Osteocyte (in vitro differentiated cells): Measurements from ENCODE around the gene SPEG. TPM values are rescaled to one million over a fixed set of nuclear protein-coding genes. Genes with fewer than 3 reads are reported as not detected.

ENCODE experiments used
- DNase-seq: peaks from one replicate; pipeline ENCODE4 v3.0.0; 2021; ENCODE audit warnings: mixed read lengths; ENCODE audit not compliant: unreplicated experiment; ENCODE audit errors: extremely low spot score
- H3K27ac Mint-ChIP-seq: one replicate; pipeline ENCODE4 v1.8.0; 2021; ENCODE audit warnings: mild to moderate bottlenecking, mixed read lengths; ENCODE audit not compliant: unreplicated experiment
- H3K27me3 Mint-ChIP-seq: one replicate; pipeline ENCODE4 v1.8.0; 2021; ENCODE audit warnings: mixed read lengths; ENCODE audit not compliant: unreplicated experiment
- H3K36me3 Mint-ChIP-seq: one replicate; pipeline ENCODE4 v1.8.0; 2021; ENCODE audit warnings: mixed read lengths; ENCODE audit not compliant: unreplicated experiment
- H3K4me1 Mint-ChIP-seq: one replicate; pipeline ENCODE4 v1.8.0; 2021; ENCODE audit warnings: mixed read lengths; ENCODE audit not compliant: unreplicated experiment
- H3K4me3 Mint-ChIP-seq: one replicate; pipeline ENCODE4 v1.8.0; 2021; ENCODE audit warnings: mild to moderate bottlenecking, moderate library complexity, mixed read lengths; ENCODE audit not compliant: unreplicated experiment
- H3K9me3 Mint-ChIP-seq: one replicate; pipeline ENCODE4 v1.8.0; 2021; ENCODE audit warnings: mixed read lengths; ENCODE audit not compliant: unreplicated experiment
- total RNA-seq: library from RNA; stranded (reverse); gene quantifications from 2 replicates; pipeline ENCODE4 v1.2.1, GENCODE V29; 2021
- TF ChIP-seq, protein P1 (sequence below): fragments of 200-600 bp; sonication (generic); IDR thresholded peaks from 2 replicates; pipeline ENCODE4 v1.5.0; 2021; ENCODE audit warnings: antibody characterized with exemption, mild to moderate bottlenecking, moderate library complexity

The SPEG gene
- total RNA-seq, 1 donor from 2014 or later, result 30.3 TPM

DNA sequence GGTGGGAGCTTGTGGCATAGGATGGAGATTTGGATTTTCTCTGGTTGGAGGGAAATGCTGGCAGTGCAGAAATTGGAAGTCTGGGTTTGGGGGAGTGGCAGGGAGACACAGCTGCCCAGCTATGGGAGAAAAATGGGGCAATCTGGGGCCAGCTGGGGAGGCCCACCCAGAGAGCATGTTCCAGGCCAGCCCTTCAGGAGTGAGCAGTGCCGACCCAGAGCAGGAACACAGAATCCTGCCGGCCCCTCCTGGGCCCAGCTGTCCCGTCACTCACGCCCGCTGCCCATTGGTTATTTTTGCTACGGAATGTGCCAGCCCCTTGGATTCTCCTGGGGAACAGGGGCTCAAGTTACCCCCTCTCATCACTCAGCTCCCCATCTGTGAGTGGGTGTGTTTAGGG, 4.9 kb downstream of the SPEG start:
- TF ChIP-seq, protein P1, sequence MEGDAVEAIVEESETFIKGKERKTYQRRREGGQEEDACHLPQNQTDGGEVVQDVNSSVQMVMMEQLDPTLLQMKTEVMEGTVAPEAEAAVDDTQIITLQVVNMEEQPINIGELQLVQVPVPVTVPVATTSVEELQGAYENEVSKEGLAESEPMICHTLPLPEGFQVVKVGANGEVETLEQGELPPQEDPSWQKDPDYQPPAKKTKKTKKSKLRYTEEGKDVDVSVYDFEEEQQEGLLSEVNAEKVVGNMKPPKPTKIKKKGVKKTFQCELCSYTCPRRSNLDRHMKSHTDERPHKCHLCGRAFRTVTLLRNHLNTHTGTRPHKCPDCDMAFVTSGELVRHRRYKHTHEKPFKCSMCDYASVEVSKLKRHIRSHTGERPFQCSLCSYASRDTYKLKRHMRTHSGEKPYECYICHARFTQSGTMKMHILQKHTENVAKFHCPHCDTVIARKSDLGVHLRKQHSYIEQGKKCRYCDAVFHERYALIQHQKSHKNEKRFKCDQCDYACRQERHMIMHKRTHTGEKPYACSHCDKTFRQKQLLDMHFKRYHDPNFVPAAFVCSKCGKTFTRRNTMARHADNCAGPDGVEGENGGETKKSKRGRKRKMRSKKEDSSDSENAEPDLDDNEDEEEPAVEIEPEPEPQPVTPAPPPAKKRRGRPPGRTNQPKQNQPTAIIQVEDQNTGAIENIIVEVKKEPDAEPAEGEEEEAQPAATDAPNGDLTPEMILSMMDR, result no peak
- H3K27ac Mint-ChIP-seq, result no peak overlapping the region
- no peaks in the 10 kb centered on the region for H3K9me3 Mint-ChIP-seq
- DNase-seq, result no peak
- H3K4me3 Mint-ChIP-seq, result no peak overlapping the region
- H3K27me3 Mint-ChIP-seq, result no peaks in the 10 kb centered on the region
- H3K4me1 Mint-ChIP-seq, result peaks cover 20% of the 10 kb centered on the region
- H3K36me3 Mint-ChIP-seq, result no peaks in the 10 kb centered on the region

DNA sequence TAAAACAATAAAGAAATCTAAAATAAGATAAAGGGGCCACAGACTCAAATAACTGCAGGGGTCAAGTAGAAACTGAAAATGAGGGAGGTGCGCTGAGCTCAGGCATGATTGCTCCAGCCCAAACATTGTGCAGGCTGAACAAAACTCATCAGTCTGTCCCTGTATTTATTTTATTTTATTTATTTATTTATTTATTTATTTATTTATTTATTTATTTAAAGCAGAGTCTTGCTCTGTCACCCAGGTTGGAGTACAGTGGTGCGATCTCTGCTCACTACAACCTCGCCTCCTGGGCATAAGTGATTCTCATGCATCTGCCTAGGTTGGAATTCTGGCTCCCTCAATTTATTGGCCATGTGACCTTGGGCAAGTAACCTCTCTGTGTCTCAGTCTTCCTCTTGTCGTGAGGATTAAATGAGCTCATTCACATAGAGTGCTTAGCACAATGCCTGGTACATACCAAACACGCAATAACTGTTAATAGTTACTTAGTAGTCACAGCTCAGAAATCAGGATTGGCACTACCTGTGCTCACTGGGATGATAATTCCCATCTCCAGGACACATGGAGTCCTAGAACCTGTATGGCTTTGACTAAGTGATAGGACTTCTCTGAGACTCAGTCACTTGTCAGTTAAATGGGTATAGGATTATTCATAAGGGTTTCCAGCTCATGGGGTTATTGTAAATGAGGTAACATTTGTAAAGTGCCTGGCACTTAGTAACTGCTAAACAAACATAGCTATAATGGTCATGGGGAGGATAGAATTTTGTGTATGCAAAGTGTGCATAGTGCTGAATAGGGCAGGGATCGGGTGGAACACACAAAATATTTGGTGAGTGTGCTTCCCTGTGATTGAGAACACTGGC, 6.0 kb downstream of the SPEG start:
- H3K9me3 Mint-ChIP-seq, result no peaks in the 10 kb centered on the region
- peak overlapping the region; percentile 86 for H3K4me3 Mint-ChIP-seq
- no peaks in the 10 kb centered on the region for H3K36me3 Mint-ChIP-seq
- TF ChIP-seq, protein P1, result no peak
- DNase-seq, result no peak
- no peaks in the 10 kb centered on the region for H3K27me3 Mint-ChIP-seq
- H3K4me1 Mint-ChIP-seq, result peaks cover 27% of the 10 kb centered on the region
- peak overlapping the region; percentile 83 for H3K27ac Mint-ChIP-seq

DNA sequence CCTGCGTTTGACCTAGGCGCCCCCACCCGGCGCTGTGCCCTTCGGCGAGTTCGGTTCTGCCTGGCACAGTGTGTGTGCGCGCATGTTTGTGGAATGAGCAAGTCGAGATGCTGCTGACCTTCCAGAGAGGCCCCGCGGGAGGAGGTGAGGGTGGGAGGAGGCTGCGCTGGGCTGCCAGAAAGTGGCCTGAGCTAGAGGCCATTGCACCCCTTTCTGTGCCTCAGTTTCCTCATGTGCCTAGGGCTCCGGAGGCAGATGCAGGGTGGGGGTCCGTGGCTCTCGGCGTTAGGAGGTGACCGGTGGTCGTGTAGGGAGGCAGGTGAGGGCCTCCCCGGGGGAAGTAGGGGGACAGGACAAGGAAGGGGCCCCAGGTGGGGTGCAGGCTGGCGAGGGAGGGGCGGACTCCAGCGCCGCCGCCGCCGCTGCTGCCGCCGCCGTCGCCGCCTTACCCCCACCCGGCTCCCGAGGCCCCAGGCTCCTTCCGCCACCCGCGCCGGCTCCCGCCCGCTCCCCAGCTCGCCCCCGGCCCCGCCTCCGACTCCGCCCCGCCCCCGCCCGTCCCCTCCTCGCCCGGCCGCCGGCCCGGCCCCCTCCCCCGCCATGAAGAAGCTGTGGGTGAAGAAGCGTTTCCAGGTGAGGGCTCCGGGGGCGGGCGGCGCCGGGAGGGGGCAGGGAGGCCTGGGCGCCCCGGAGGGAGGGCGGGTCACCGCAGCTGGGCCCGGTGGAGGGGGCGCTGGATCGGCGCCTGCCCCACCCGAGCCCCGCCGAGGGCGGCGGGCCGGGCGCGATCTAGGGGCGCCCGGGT, 7.0 kb downstream of the SPEG start:
- peak overlapping the region; percentile 83 for H3K27ac Mint-ChIP-seq
- peaks cover 34% of the 10 kb centered on the region for H3K4me1 Mint-ChIP-seq
- H3K27me3 Mint-ChIP-seq, result no peaks in the 10 kb centered on the region
- no peaks in the 10 kb centered on the region for H3K9me3 Mint-ChIP-seq
- H3K36me3 Mint-ChIP-seq, result no peaks in the 10 kb centered on the region
- TF ChIP-seq, protein P1, result no peak
- peak overlapping the region; percentile 86 for H3K4me3 Mint-ChIP-seq
- DNase-seq, result no peak

DNA sequence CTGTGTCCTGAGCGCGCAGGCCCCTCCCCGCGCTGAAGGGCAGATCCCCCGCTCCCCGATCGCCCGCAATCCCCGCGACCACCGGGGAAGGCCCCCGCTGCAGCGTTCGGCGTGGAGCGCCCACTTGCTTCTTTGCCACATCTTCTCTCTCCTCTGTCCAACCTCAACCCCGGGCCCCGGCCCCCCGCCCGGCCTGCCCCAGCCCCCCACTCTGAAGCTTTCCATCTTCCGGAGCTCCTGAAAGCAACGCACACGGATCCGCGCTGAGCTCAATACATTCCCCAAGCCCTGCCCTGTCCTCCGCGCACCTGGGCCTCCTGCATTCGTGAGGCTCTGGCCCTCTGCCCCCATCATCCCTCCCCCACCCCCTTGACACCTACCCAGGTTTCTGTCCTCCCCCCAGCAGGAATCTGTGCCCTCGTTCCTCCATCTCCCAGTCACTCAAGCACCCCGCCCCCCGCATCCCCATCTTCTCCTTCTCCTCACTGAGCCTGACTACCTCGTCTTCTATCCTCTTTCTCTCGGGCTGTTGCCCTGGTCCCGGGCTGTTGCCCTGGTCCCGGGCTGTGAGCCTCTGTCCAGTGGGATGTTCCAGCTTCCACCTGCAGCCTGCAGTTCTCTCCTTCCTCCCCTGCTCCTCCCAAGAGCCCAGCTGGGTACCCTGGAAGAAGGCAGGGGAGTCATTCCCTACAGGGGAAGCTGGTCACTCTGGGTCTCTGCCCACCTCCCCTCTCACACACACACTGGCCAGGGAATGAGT, 7.8 kb downstream of the SPEG start:
- H3K9me3 Mint-ChIP-seq, result no peaks in the 10 kb centered on the region
- DNase-seq, result no peak
- H3K4me1 Mint-ChIP-seq, result peaks cover 34% of the 10 kb centered on the region

More for the DNA sequence above, 7.8 kb downstream of the SPEG start:
- no peaks in the 10 kb centered on the region for H3K27me3 Mint-ChIP-seq
- TF ChIP-seq, protein P1, result no peak
- peak overlapping the region; percentile 75 for H3K4me3 Mint-ChIP-seq
- peak overlapping the region; percentile 63 for H3K27ac Mint-ChIP-seq
- H3K36me3 Mint-ChIP-seq, result no peaks in the 10 kb centered on the region
